AG04450 (cell line): Measurements from ENCODE around the gene HOXC9. TPM values are rescaled to one million over a fixed set of nuclear protein-coding genes. Genes with fewer than 3 reads are reported as not detected.

Source experiments
- CTCF ChIA-PET: fragments of 300-600, 350-600 bp; formaldehyde crosslinking; extraction: SDS; loops from one replicate; lab custom pipeline; 2022; ENCODE audit warnings: antibody characterized with exemption, inconsistent platforms; lab: Charles Lee
- POLR2A ChIA-PET: fragments of 350-600 bp; formaldehyde crosslinking; extraction: SDS; loops from one replicate; lab custom pipeline; 2021; ENCODE audit warnings: antibody characterized with exemption, inconsistent platforms; lab: Yijun Ruan, JAX
- DNase-seq: peaks from one replicate; pipeline ENCODE4 v3.0.0-alpha.2; 2011; ENCODE audit warnings: low read depth, low spot score
- H3K27ac ChIP-seq: one replicate; pipeline ENCODE4 v1.5.1; 2012; ENCODE audit warnings: low read depth, low read length, control low read depth
- H3K27me3 ChIP-seq: one replicate; pipeline ENCODE4 v1.6.0; 2012; ENCODE audit warnings: low read length; ENCODE audit not compliant: control insufficient read depth, insufficient read depth
- H3K4me3 ChIP-seq: 2 replicates; pipeline ENCODE4 v1.5.1; 2011; ENCODE audit warnings: mild to moderate bottlenecking, low read depth, low read length, control low read depth
- H3K9me3 ChIP-seq: 2 replicates; pipeline ENCODE4 v1.5.1; 2012; ENCODE audit warnings: low read length; ENCODE audit not compliant: control insufficient read depth, insufficient read depth
- polyA plus RNA-seq: library from polyadenylated mRNA; depleted of rRNA; stranded (reverse); fragments of >200 nt; gene quantifications from 2 replicates; pipeline ENCODE4 v1.2.3, GENCODE V29; 2011
- TF ChIP-seq, protein P1 (sequence below): IDR thresholded peaks from 2 replicates; pipeline ENCODE4 v1.5.1; 2011; ENCODE audit warnings: low read depth, low read length, control low read depth, inconsistent platforms

Gene HOXC9
- polyA plus RNA-seq, 1 experiment = not detected

DNA sequence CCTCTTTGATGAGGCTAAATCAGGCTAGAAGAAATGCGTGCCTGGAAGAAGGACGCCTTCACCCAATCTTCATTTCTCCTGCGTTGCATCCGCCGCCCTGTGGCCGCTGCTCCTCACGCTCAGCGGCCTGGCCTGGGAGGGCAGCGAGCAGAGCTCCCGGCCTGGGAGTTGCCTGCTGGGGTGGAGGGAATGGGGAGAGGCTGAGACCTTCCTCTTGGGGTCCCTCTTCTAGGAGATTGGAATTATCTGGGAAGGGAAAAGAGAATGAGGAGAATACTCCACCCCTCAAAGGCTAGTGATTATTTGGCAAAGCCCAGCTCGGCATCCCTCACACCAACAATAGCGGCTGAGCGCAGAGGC is 47.6 kb upstream of the HOXC9 start:
- no peak overlapping the region for H3K27ac ChIP-seq
- no peak overlapping the region for H3K4me3 ChIP-seq
- ChIA-PET CTCF (interaction anchor here (0.6 kb wide), 2 partner anchors 373 to 1066 kb away, joined by 3 to 5 read pairs; partner anchors contain the start of gene COPZ1), POLR2A (no interaction called here)
- TF ChIP-seq, protein P1, sequence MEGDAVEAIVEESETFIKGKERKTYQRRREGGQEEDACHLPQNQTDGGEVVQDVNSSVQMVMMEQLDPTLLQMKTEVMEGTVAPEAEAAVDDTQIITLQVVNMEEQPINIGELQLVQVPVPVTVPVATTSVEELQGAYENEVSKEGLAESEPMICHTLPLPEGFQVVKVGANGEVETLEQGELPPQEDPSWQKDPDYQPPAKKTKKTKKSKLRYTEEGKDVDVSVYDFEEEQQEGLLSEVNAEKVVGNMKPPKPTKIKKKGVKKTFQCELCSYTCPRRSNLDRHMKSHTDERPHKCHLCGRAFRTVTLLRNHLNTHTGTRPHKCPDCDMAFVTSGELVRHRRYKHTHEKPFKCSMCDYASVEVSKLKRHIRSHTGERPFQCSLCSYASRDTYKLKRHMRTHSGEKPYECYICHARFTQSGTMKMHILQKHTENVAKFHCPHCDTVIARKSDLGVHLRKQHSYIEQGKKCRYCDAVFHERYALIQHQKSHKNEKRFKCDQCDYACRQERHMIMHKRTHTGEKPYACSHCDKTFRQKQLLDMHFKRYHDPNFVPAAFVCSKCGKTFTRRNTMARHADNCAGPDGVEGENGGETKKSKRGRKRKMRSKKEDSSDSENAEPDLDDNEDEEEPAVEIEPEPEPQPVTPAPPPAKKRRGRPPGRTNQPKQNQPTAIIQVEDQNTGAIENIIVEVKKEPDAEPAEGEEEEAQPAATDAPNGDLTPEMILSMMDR = 0 out of 2 replicates have a peak, but pooled peaks have one; percentile 7
- H3K9me3 ChIP-seq = peaks cover 19% of the 10 kb centered on the region; the same call in 1 of the 2 replicates
- H3K27me3 ChIP-seq = peaks cover 96% of the 10 kb centered on the region
- no peak for DNase-seq

DNA sequence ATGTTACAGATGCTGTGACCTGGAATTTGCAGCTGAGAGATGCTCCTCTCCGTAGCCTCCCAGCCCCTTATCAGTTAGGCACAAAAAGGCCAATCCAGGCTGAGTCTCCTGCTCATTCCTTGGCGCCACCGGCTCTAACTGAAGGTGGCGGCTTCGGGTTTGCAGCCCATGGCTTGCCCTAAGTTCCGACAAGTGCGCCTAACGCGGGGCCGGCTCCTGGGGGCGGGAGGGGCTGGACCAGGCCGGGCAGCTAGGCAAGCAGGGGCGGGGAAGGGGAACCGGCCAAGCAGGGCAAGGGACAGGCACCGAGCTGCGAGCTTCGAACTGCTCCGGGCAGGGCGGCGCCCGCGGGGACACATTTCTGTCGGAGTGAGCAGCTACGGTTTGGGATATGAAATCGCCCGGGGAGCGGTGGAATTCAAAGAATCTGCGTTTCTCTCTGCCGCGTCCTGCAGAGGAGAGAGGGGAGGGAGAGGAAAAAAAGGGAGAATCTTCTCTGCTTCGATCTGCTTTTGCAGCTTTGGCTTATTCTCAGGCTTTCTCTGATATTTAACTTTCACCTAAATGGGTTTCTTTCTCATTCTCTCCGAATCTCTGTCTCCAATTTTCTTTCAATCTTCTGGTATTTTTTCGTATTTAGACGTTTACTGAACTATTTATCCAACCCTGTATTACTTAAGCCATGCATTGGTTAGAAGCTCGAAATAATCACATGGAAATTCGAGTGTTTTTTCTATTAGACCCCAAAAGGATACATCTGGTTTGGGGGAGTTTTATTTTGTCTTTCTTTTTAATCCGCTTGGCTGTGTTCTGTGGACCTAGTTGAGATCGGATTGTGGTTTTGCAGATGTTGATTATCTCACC is 46.9 kb upstream of the HOXC9 start:
- no peak overlapping the region for H3K4me3 ChIP-seq
- peaks cover 96% of the 10 kb centered on the region for H3K27me3 ChIP-seq
- peaks cover 19% of the 10 kb centered on the region; the same call in 1 of the 2 replicates for H3K9me3 ChIP-seq
- POLR2A ChIA-PET = no interaction called here
- H3K27ac ChIP-seq = no peak overlapping the region
- CTCF ChIA-PET = interaction anchor here (0.6 kb wide), 2 partner anchors 372 to 1067 kb away, joined by 3 to 5 read pairs; partner anchors contain the start of gene COPZ1
- DNase-seq = no peak
- TF ChIP-seq, protein P1 = no peak

GRCh38 chr12:53953831-53954693 is 45.9 kb upstream of the HOXC9 start:
- TF ChIP-seq, protein P1 = no peak
- ChIA-PET CTCF (interaction anchor here (0.6 kb wide), 1 partner anchor 425 kb away, joined by 4 read pairs; no protein-coding TSS in a partner anchor), POLR2A (no interaction called here)
- peaks cover 19% of the 10 kb centered on the region; the same call in 1 of the 2 replicates for H3K9me3 ChIP-seq
- DNase-seq = no peak
- no peak overlapping the region for H3K27ac ChIP-seq
- no peak overlapping the region for H3K4me3 ChIP-seq
- peaks cover 95% of the 10 kb centered on the region for H3K27me3 ChIP-seq

GRCh38 chr12:53954694-53955035 is 45.3 kb upstream of the HOXC9 start, which contains the start of gene HOXC12:
Gene HOXC12 (plus strand): TSS chr12:53954903. CDS start chr12:53954930, 27 bp downstream.
- no peak within 1 kb of the TSS for H3K27ac ChIP-seq
- H3K4me3 ChIP-seq = no peak within 1 kb of the TSS
- TF ChIP-seq, protein P1 = no peak
- no peak for DNase-seq
- CTCF ChIA-PET = interaction anchor here (0.6 kb wide), 1 partner anchor 414 kb away, joined by 4 read pairs; no protein-coding TSS in a partner anchor
- H3K27me3 ChIP-seq = peaks cover 95% of the 10 kb centered on the region
- POLR2A ChIA-PET = no interaction called here
- peaks cover 19% of the 10 kb centered on the region; the same call in 1 of the 2 replicates for H3K9me3 ChIP-seq
